IMR-90 (cell line): Measurements from ENCODE around the gene SIX5. TPM values are rescaled to one million over a fixed set of nuclear protein-coding genes. Genes with fewer than 3 reads are reported as not detected.

ENCODE experiments used
- ATAC-seq: fragments of 200-7000 bp; cut with Tn5 transposase; 2 replicates; pipeline ENCODE4 v1.9.1; 2020; ENCODE audit warnings: low read depth, mild to moderate bottlenecking, moderate library complexity
- BruUV-seq: library from RNA; stranded (reverse); fragments of 400-500 nt; replicated peaks from 2 replicates; lab custom pipeline; 2021; lab: Mats Ljungman, UMichigan
- CTCF ChIA-PET: fragments of 300-600 bp; formaldehyde crosslinking; extraction: SDS; loops from one replicate; lab custom pipeline; 2021; ENCODE audit warnings: antibody characterized with exemption; lab: Yijun Ruan, JAX
- POLR2A ChIA-PET: fragments of 300-600 bp; sonication (Branson Sonifier 250); formaldehyde crosslinking; loops from one replicate; lab custom pipeline; 2022; ENCODE audit warnings: antibody characterized with exemption; ENCODE audit not compliant: unreplicated experiment; lab: Charles Lee
- DNase-seq: peaks from one replicate; pipeline ENCODE4 v3.0.0; 2013
- H2AFZ ChIP-seq: replicated peaks from 2 replicates; pipeline ENCODE3; 2013; ENCODE audit warnings: low read length, mild to moderate bottlenecking; ENCODE audit not compliant: poor library complexity
- H2AK5ac ChIP-seq: 2 replicates; pipeline ENCODE4 v1.6.1; 2013; ENCODE audit warnings: low read depth, low read length, inconsistent platforms
- H2AK9ac ChIP-seq: replicated peaks from 2 replicates; pipeline ENCODE3; 2013; ENCODE audit warnings: mild to moderate bottlenecking, low read depth, low read length, moderate library complexity; ENCODE audit not compliant: poor library complexity
- H2BK120ac ChIP-seq: 2 replicates; pipeline ENCODE4 v1.6.1; 2013; ENCODE audit warnings: low read depth, low read length, inconsistent platforms
- H2BK15ac ChIP-seq: 3 replicates; pipeline ENCODE4 v1.6.1; 2013; ENCODE audit warnings: low read depth, low read length, inconsistent platforms
- H2BK20ac ChIP-seq: 2 replicates; pipeline ENCODE4 v1.6.1; 2013; ENCODE audit warnings: low read depth, mild to moderate bottlenecking, inconsistent platforms, low read length, moderate library complexity
- H2BK5ac ChIP-seq: 2 replicates; pipeline ENCODE4 v1.6.1; 2013; ENCODE audit warnings: mild to moderate bottlenecking, low read depth, low read length, inconsistent platforms; ENCODE audit not compliant: poor library complexity, severe bottlenecking
- H3K14ac ChIP-seq: replicated peaks from 2 replicates; pipeline ENCODE4 v1.6.1; 2013; ENCODE audit warnings: low read depth, low read length, inconsistent platforms
- H3K18ac ChIP-seq: 2 replicates; pipeline ENCODE4 v1.6.1; 2013; ENCODE audit warnings: low read depth, low read length, control low read depth
- H3K23ac ChIP-seq: 2 replicates; pipeline ENCODE4 v1.6.1; 2013; ENCODE audit warnings: low read depth, low read length, inconsistent platforms
- H3K27ac ChIP-seq: 2 replicates; pipeline ENCODE4 v1.5.1; 2013; ENCODE audit warnings: mild to moderate bottlenecking, control low read depth, low read length; ENCODE audit not compliant: insufficient read depth
- H3K27me3 ChIP-seq: 2 replicates; pipeline ENCODE4 v1.6.1; 2013; ENCODE audit warnings: low read length; ENCODE audit not compliant: control insufficient read depth, insufficient read depth
- H3K36me3 ChIP-seq: 2 replicates; pipeline ENCODE4 v1.6.1; 2013; ENCODE audit warnings: low read length, mixed read lengths; ENCODE audit not compliant: control insufficient read depth, insufficient read depth
- H3K4ac ChIP-seq: 2 replicates; pipeline ENCODE4 v1.6.1; 2013; ENCODE audit warnings: low read depth, low read length, inconsistent platforms
- H3K4me1 ChIP-seq: 2 replicates; pipeline ENCODE4 v1.6.1; 2013; ENCODE audit warnings: low read length, mixed read lengths; ENCODE audit not compliant: control insufficient read depth, insufficient read depth
- H3K4me2 ChIP-seq: 2 replicates; pipeline ENCODE4 v1.6.1; 2013; ENCODE audit warnings: low read depth, mild to moderate bottlenecking, control low read depth, low read length, moderate library complexity
- H3K4me3 ChIP-seq: 2 replicates; pipeline ENCODE4 v1.5.1; 2013; ENCODE audit warnings: low read depth, mild to moderate bottlenecking, control low read depth, low read length, moderate library complexity; ENCODE audit not compliant: insufficient read depth
- H3K56ac ChIP-seq: 2 replicates; pipeline ENCODE4 v1.6.1; 2013; ENCODE audit warnings: low read length, inconsistent platforms; ENCODE audit not compliant: insufficient read depth; ENCODE audit errors: extremely low read depth
- H3K79me1 ChIP-seq, 2 experiments: 2 replicates each; pipeline ENCODE4 v1.6.1; 2013; ENCODE audit warnings: low read length in 2 of 2, inconsistent platforms in 1 of 2, low read depth in 1 of 2
- H3K9ac ChIP-seq: 2 replicates; pipeline ENCODE4 v1.6.1; 2013; ENCODE audit warnings: low read depth, low read length, control low read depth
- H3K9me1 ChIP-seq: 2 replicates; pipeline ENCODE4 v1.6.1; 2013; ENCODE audit warnings: low read length, inconsistent platforms; ENCODE audit not compliant: insufficient read depth
- H3K9me3 ChIP-seq: 2 replicates; pipeline ENCODE4 v1.6.1; 2013; ENCODE audit warnings: low read length; ENCODE audit not compliant: control insufficient read depth, insufficient read depth
- H4K20me1 ChIP-seq: 2 replicates; pipeline ENCODE4 v1.6.1; 2013; ENCODE audit warnings: low read length, inconsistent platforms; ENCODE audit not compliant: insufficient read depth
- H4K5ac ChIP-seq: 2 replicates; pipeline ENCODE4 v1.6.1; 2013; ENCODE audit warnings: mild to moderate bottlenecking, low read depth, low read length, control low read depth
- H4K8ac ChIP-seq, 2 experiments: 2 replicates each; pipeline ENCODE4 v1.6.1; 2013; ENCODE audit warnings: low read depth in 2 of 2, low read length in 2 of 2, control low read depth in 1 of 2, inconsistent platforms in 1 of 2
- H4K91ac ChIP-seq: 2 replicates; pipeline ENCODE4 v1.6.1; 2013; ENCODE audit warnings: low read depth, low read length, inconsistent platforms; ENCODE audit not compliant: insufficient read depth
- BHLHE40 ChIP-seq: fragments of 150-350 bp; IDR thresholded peaks from 2 replicates; pipeline ENCODE4 v1.6.1; 2016; ENCODE audit warnings: mild to moderate bottlenecking, low read depth, low read length
- CEBPB ChIP-seq: IDR thresholded peaks from 2 replicates; pipeline ENCODE4 v1.6.1; 2012; ENCODE audit warnings: low read depth, low read length, improper control_type of control experiment
- CTCF ChIP-seq: conservative IDR thresholded peaks from 2 replicates; pipeline ENCODE4 v1.5.1; 2012; ENCODE audit warnings: mild to moderate bottlenecking, low read depth, low read length, improper control_type of control experiment
- ELK1 ChIP-seq: fragments of 150-350 bp; IDR thresholded peaks from 2 replicates; pipeline ENCODE4 v1.6.1; 2016; ENCODE audit warnings: low read depth, mild to moderate bottlenecking, low read length, moderate library complexity, borderline replicate concordance
- FOS ChIP-seq: fragments of 150-350 bp; IDR thresholded peaks from 2 replicates; pipeline ENCODE4 v1.6.1; 2016; ENCODE audit warnings: low read depth, low read length
- MAFK ChIP-seq: IDR thresholded peaks from 2 replicates; pipeline ENCODE4 v1.6.1; 2012; ENCODE audit warnings: low read depth, low read length, improper control_type of control experiment
- MAZ ChIP-seq: IDR thresholded peaks from 2 replicates; pipeline ENCODE4 v1.6.1; 2012; ENCODE audit warnings: low read depth, mild to moderate bottlenecking, low read length, improper control_type of control experiment, moderate library complexity, borderline replicate concordance
- MXI1 ChIP-seq: IDR thresholded peaks from 2 replicates; pipeline ENCODE4 v1.6.1; 2012; ENCODE audit warnings: low read depth, mild to moderate bottlenecking, low read length, moderate library complexity, borderline replicate concordance
- NFE2L2 ChIP-seq: fragments of 150-350 bp; IDR thresholded peaks from 2 replicates; pipeline ENCODE4 v1.6.1; 2016; ENCODE audit warnings: low read depth, mild to moderate bottlenecking, low read length
- POLR2A ChIP-seq: IDR thresholded peaks from 2 replicates; pipeline ENCODE4 v1.6.1; 2012; ENCODE audit warnings: mild to moderate bottlenecking, low read depth, low read length
- RAD21 ChIP-seq: IDR thresholded peaks from 2 replicates; pipeline ENCODE4 v1.6.1; 2012; ENCODE audit warnings: low read length, improper control_type of control experiment
- RCOR1 ChIP-seq: IDR thresholded peaks from 2 replicates; pipeline ENCODE4 v1.6.1; 2012; ENCODE audit warnings: mild to moderate bottlenecking, low read length, improper control_type of control experiment; ENCODE audit not compliant: insufficient replicate concordance
- RFX5 ChIP-seq: IDR thresholded peaks from 2 replicates; pipeline ENCODE4 v1.8.0; 2012; ENCODE audit warnings: low read depth, mild to moderate bottlenecking, low read length, moderate library complexity
- SMC3 ChIP-seq: fragments of 150-350 bp; IDR thresholded peaks from 2 replicates; pipeline ENCODE4 v1.6.1; 2016; ENCODE audit warnings: low read depth, mild to moderate bottlenecking, antibody characterized with exemption, low read length, moderate library complexity
- USF2 ChIP-seq: fragments of 150-350 bp; IDR thresholded peaks from 2 replicates; pipeline ENCODE4 v1.6.1; 2017; ENCODE audit warnings: mild to moderate bottlenecking, antibody characterized with exemption, low read length, low read depth
- WGBS, 2 experiments: methylation state at CpG; one replicate each; pipeline versions ENCODE4 v1.1.5 to v1.1.7; 2013; ENCODE audit warnings: missing lambda C conversion rate in 2 of 2; ENCODE audit not compliant: insufficient read length in 1 of 2; ENCODE audit errors: extremely low coverage in 2 of 2; 5-methylcytosine and 5-hydroxymethylcytosine counted together
- dilution Hi-C: fragments of 300-500 bp; cut with HindIII; formaldehyde crosslinking; loops from one replicate; pipeline ENCODE4 v1.14.3; 2018; ENCODE audit warnings: low sequenced_read_pairs; ENCODE audit not compliant: unreplicated experiment
- in situ Hi-C: fragments of 300-500 bp; cut with MboI; formaldehyde crosslinking; loops from 3 replicates; pipeline ENCODE4 v1.14.3; 2019; ENCODE audit warnings: low sequenced_read_pairs, inconsistent platforms, mixed read lengths
- intact Hi-C: fragments of 100-400 bp; cut with micrococcal nuclease; formaldehyde crosslinking; loops from 2 replicates; pipeline ENCODE4 v1.10.0; 2022
- polyA plus RNA-seq, 3 experiments: library from polyadenylated mRNA; depleted of rRNA; stranded (reverse); fragments of >200 nt; gene quantifications; 2 replicates each; pipeline ENCODE4 v1.2.3, GENCODE V29; 2012; ENCODE audit warnings: low replicate concordance in 1 of 3
- total RNA-seq: library from RNA; depleted of rRNA; stranded (reverse); fragments of >200 nt; gene quantifications from 2 replicates; pipeline ENCODE4 v1.2.3, GENCODE V29; 2012

SIX5 gene
- total and polyA plus RNA-seq, 2 of the 4 experiments (the other 2 are of a cell fraction): 0.90 to 15.5 TPM

- H2AFZ ChIP-seq: no peak overlapping the region
- CTCF ChIA-PET: no interaction called here
- no peak overlapping the region for H3K56ac ChIP-seq
- no peaks in the 10 kb centered on the region for H4K20me1 ChIP-seq
- H2BK120ac ChIP-seq: no peak overlapping the region
- no peak overlapping the region for H2BK15ac ChIP-seq
- dilution Hi-C loops (no loop called here), in situ Hi-C loops (no loop called here), intact Hi-C loops (no loop called here)
- WGBS, 2 experiments: 56% methylated on average over 10 of the region's 17 CpGs; no CpG with 5 or more reads in 1 of the 2 experiments
- H3K9me3 ChIP-seq: no peaks in the 10 kb centered on the region
- H3K79me1 ChIP-seq: peaks cover 0 to 14% of the 10 kb centered on the region in 2 experiments; a peak in 1 of 4 replicates
- no peak overlapping the region for H3K9ac ChIP-seq
- H4K8ac ChIP-seq: no peak overlapping the region
- H4K5ac ChIP-seq: no peak overlapping the region
- no peak overlapping the region for H3K4ac ChIP-seq
- H3K23ac ChIP-seq: no peak overlapping the region
- H3K4me3 ChIP-seq: no peak overlapping the region
- no peaks in the 10 kb centered on the region for H3K9me1 ChIP-seq
- no TSS peak for BruUV-seq
- H3K18ac ChIP-seq: no peak overlapping the region
- POLR2A ChIA-PET: no interaction called here
- TF ChIP-seq MAFK: no peak
- no peak for TF ChIP-seq MAZ
- TF ChIP-seq RAD21: no peak
- TF ChIP-seq CEBPB: no peak
- TF ChIP-seq NFE2L2: no peak
- TF ChIP-seq CTCF: no peak
- no peak for TF ChIP-seq POLR2A
- no peak for TF ChIP-seq RFX5
- no peak for TF ChIP-seq SMC3
- no peak for TF ChIP-seq USF2
- TF ChIP-seq RCOR1: no peak
- TF ChIP-seq MXI1: no peak
- no peak for TF ChIP-seq BHLHE40
- no peak for TF ChIP-seq FOS
- TF ChIP-seq ELK1: no peak
- H2BK20ac ChIP-seq: no peak overlapping the region
- no peaks in the 10 kb centered on the region for H3K36me3 ChIP-seq
- H3K27ac ChIP-seq: no peak overlapping the region
- no peak overlapping the region for H2AK9ac ChIP-seq
- no peak for DNase-seq
- no peak overlapping the region for H3K4me2 ChIP-seq
- no peak overlapping the region for H3K14ac ChIP-seq
- no peak overlapping the region for H4K91ac ChIP-seq
- no peak overlapping the region for H2AK5ac ChIP-seq
- no peak for ATAC-seq
- no peak overlapping the region for H2BK5ac ChIP-seq
- peaks cover 19% of the 10 kb centered on the region for H3K4me1 ChIP-seq
- H3K27me3 ChIP-seq: peaks cover 3% of the 10 kb centered on the region; the same call in 1 of the 2 replicates
Observed at GRCh38 chr19:45761714-45762113, 7.3 kb downstream of the SIX5 start.
